ENCODE results near the gene PPIL6. TPM values are rescaled to one million over a fixed set of nuclear protein-coding genes. Genes with fewer than 3 reads are reported as not detected.

Gene PPIL6
- polyA plus RNA-seq, 1 experiment, result 0.83 TPM

DNA sequence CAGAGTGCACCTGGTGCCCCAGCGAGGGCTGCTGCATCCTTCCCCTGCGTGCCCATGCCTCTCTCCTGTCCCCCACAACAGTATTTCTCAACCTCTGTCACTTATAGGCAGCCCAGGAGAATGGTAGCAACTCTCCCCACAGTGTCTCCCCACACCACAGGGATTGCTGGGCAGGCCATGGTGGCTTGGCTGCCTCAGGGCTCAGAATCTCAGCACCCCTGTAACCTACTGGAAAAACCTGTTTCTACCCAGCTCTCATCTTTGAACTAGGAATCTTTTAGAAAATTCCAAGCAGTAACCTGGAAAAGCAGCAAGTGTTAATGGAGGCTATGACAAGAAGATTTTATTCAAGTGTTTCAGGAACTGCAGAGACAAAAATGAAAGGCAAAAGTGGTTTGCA lies 96.2 kb downstream of the PPIL6 start:
- Histone ChIP-seq H3K4me3 (ENCODE audit: low read depth, low read length) (no peak overlapping the region), H3K27me3 (ENCODE audit: control insufficient read depth, insufficient read depth, low read length) (no peaks in the 10 kb centered on the region), H3K27ac (ENCODE audit: low read depth, low read length) (no peak overlapping the region), H3K9me3 (ENCODE audit: control insufficient read depth, insufficient read depth, low read length) (no peaks in the 10 kb centered on the region)
- no peak for DNase-seq (ENCODE audit: low read depth, low spot score)
- TF ChIP-seq, protein P1, sequence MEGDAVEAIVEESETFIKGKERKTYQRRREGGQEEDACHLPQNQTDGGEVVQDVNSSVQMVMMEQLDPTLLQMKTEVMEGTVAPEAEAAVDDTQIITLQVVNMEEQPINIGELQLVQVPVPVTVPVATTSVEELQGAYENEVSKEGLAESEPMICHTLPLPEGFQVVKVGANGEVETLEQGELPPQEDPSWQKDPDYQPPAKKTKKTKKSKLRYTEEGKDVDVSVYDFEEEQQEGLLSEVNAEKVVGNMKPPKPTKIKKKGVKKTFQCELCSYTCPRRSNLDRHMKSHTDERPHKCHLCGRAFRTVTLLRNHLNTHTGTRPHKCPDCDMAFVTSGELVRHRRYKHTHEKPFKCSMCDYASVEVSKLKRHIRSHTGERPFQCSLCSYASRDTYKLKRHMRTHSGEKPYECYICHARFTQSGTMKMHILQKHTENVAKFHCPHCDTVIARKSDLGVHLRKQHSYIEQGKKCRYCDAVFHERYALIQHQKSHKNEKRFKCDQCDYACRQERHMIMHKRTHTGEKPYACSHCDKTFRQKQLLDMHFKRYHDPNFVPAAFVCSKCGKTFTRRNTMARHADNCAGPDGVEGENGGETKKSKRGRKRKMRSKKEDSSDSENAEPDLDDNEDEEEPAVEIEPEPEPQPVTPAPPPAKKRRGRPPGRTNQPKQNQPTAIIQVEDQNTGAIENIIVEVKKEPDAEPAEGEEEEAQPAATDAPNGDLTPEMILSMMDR (IDR thresholded peaks at IDR 0.05; ENCODE audit: low read depth, low read length), result no peak
- CTCF ChIA-PET, result no interaction called here
- POLR2A ChIA-PET, result no interaction called here

DNA sequence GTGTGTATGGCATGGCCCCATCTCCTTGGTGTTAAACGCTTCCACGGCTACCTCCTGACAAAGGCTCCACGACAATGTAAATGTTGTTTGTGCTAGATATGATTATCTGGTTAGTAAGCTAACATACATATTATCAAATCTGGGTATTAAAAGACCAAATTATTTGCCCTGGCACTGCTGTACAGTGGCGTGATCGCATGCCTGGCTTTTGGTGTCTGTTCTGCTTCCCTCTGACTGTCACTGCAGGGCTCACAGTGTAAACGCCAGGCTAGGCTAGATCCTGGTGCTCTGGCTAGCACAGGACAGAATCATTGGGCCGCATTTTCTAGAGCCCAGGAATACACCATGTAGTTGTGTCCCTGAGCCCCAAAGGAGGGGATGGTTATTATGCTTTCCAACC lies 96.9 kb downstream of the PPIL6 start:
- H3K4me3 ChIP-seq (ENCODE audit: low read depth, low read length), result no peak overlapping the region
- no peak overlapping the region for H3K27ac ChIP-seq (ENCODE audit: low read depth, low read length)
- no peaks in the 10 kb centered on the region for H3K9me3 ChIP-seq (ENCODE audit: control insufficient read depth, insufficient read depth, low read length)
- POLR2A ChIA-PET, result no interaction called here
- CTCF ChIA-PET, result no interaction called here
- TF ChIP-seq, protein P1 (IDR thresholded peaks at IDR 0.05; ENCODE audit: low read depth, low read length), result no peak
- no peak for DNase-seq (ENCODE audit: low read depth, low spot score)
- no peaks in the 10 kb centered on the region for H3K27me3 ChIP-seq (ENCODE audit: control insufficient read depth, insufficient read depth, low read length)

DNA sequence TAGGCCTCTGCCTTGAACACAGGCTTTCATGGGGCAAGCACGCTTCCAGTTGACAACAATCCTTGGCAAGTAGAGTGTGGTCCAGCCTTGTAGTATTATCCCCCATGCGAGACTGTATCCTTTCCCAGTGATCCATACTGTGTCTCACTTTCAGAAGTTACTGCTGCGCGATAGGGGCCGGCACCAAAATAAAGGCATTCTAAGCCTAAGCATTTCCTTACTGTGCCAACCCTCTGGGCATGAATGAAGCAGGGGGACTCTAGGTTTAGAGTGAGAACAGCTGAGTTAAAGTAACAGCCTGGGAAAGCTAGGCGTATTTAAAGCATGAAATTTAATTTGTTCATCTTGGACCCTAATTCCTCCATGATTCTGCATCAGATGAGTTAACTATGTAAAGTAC lies 97.5 kb downstream of the PPIL6 start:
- TF ChIP-seq, protein P1 (IDR thresholded peaks at IDR 0.05; ENCODE audit: low read depth, low read length), result no peak
- no peak for DNase-seq (ENCODE audit: low read depth, low spot score)
- Histone ChIP-seq H3K9me3 (ENCODE audit: control insufficient read depth, insufficient read depth, low read length) (no peaks in the 10 kb centered on the region), H3K27me3 (ENCODE audit: control insufficient read depth, insufficient read depth, low read length) (no peaks in the 10 kb centered on the region), H3K4me3 (ENCODE audit: low read depth, low read length) (no peak overlapping the region), H3K27ac (ENCODE audit: low read depth, low read length) (no peak overlapping the region)
- CTCF ChIA-PET, result no interaction called here
- POLR2A ChIA-PET, result no interaction called here

DNA sequence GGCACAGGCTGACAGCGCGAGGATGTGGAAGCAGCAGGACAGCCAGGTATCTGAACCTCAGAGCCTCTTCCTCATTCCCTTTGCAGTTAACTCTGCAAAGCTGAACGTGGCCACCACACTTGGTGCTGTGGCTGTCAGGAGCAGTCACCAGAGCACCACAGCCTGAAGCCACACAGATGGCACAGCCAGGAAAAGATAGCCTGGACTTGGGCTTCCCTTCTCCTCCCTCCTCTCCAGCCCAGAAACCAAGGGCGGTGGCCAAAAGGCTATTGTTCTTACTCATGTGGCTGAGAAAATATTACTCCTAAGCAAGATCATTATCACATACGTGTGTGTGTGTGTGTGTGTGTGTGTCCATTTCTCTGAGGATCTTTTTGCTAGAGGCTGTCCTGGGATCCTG lies 97.9 kb downstream of the PPIL6 start:
- no peak for DNase-seq (ENCODE audit: low read depth, low spot score)
- CTCF ChIA-PET, result no interaction called here
- no peaks in the 10 kb centered on the region for H3K27me3 ChIP-seq (ENCODE audit: control insufficient read depth, insufficient read depth, low read length)
- TF ChIP-seq, protein P1 (IDR thresholded peaks at IDR 0.05; ENCODE audit: low read depth, low read length), result no peak
- no peak overlapping the region for H3K27ac ChIP-seq (ENCODE audit: low read depth, low read length)
- H3K9me3 ChIP-seq (ENCODE audit: control insufficient read depth, insufficient read depth, low read length), result no peaks in the 10 kb centered on the region
- POLR2A ChIA-PET, result no interaction called here
- H3K4me3 ChIP-seq (ENCODE audit: low read depth, low read length), result no peak overlapping the region

DNA sequence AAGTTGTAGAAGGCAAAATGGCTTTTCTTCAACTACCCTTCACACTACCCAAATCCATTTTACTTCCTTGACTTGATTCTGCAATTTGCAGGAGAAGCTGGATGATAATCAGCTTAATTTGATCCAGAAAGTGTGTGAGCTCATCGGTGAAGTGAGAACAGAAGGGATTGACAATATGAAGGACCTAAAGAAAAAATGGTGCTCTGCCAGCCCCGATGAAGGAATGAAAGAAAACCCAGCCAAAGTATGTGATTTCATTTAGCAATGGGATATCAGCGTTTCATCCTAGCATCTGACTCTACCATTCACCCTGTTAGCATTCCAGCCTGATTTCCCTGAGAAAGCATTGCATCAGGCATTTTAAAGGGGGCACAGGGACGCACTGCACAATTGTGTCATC lies 99.6 kb downstream of the PPIL6 start:
- no peak overlapping the region for H3K27ac ChIP-seq (ENCODE audit: low read depth, low read length)
- DNase-seq (ENCODE audit: low read depth, low spot score), result no peak
- CTCF ChIA-PET, result no interaction called here
- no peaks in the 10 kb centered on the region for H3K9me3 ChIP-seq (ENCODE audit: control insufficient read depth, insufficient read depth, low read length)
- TF ChIP-seq, protein P1 (IDR thresholded peaks at IDR 0.05; ENCODE audit: low read depth, low read length), result no peak
- no peaks in the 10 kb centered on the region for H3K27me3 ChIP-seq (ENCODE audit: control insufficient read depth, insufficient read depth, low read length)
- H3K4me3 ChIP-seq (ENCODE audit: low read depth, low read length), result no peak overlapping the region
- POLR2A ChIA-PET, result no interaction called here

Other genes with a start within 250 kb of the PPIL6 start
- gene CD164, start 58.2 kb downstream of the PPIL6 start, polyA plus RNA-seq (2011; rRNA removed), result 344 and 383 TPM in 2 replicates
- gene SMPD2, start 96 bp upstream of the PPIL6 start, polyA plus RNA-seq (2011; rRNA removed), result 4.5 and 5.4 TPM in 2 replicates
- gene MICAL1, start 15.1 kb upstream of the PPIL6 start, polyA plus RNA-seq (2011; rRNA removed), result 40.9 and 48.1 TPM in 2 replicates
- 3.6 and 4.4 TPM in 2 replicates for gene ZBTB24, start 42.6 kb upstream of the PPIL6 start, polyA plus RNA-seq (2011; rRNA removed)